ENCODE measurements around the gene CHM.

DNA sequence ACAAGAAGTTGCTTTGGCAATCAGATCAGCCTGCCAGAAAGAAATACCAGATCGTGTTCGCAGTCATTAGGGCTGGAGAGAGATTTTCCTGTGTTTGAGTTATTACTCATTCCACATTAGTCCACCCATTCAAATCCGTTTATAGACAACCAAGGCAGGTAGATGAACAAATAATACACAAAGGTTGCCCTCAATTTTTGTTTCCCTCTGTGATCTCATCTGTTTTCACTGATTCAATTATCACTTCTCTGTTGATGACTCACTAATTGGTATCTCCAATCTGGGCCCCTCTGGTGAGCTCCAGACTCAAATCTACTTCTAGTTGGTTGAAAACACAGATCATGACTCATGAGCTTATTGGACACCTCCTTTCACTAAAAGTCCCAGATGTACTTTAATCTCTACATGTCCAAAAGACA is 54.5 kb downstream of the CHM start:
- TF ChIP-seq POLR2A (IDR thresholded peaks at IDR 0.05): no peak
- no peak for TF ChIP-seq CTCF (IDR thresholded peaks at IDR 0.05)

Measured in uterus (tissue), 2 donors.